HG03457 (cell line): Measurements from ENCODE around the gene SCN4B.

Experiments used
- ATAC-seq: cut with Tn5 transposase; IDR thresholded peaks from one replicate; pipeline ENCODE4 v1.9.1; 2021; ENCODE audit warnings: moderate number of reproducible peaks; ENCODE audit not compliant: unreplicated experiment

Gene SCN4B

GRCh38 chr11:118175031-118175992, 22.7 kb upstream of the SCN4B start:
- ATAC-seq: no peak

DNA sequence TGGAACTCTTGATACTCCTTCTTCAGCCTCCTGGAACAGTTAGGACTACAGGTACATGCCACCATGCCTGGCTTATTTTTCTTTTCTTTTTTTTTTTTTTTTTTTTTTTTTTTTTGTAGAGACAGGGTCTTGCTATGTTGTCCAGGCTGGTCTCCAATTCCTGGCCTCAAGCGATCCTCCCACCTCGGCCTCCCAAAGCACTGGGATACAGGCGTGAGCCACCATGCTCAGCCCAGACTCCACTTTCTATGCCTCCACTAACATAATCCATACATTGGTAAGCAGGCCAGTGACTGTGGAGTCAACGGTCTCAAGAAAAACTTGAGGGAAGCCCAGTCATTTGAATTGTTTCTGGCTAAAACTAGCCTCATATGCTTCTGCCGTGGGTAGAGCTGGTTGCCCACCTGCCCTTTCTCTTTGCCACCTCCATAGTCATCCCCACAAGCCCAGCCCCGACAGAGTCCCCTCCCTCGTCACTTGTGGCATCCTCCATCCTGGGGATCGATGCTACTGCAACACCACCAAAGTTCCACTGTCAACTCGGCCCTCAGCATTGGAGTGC, 21.5 kb upstream of the SCN4B start:
- ATAC-seq: no peak

- no peak for ATAC-seq
These were observed 19.7 kb upstream of the SCN4B start for GRCh38 chr11:118172356-118172755.

DNA sequence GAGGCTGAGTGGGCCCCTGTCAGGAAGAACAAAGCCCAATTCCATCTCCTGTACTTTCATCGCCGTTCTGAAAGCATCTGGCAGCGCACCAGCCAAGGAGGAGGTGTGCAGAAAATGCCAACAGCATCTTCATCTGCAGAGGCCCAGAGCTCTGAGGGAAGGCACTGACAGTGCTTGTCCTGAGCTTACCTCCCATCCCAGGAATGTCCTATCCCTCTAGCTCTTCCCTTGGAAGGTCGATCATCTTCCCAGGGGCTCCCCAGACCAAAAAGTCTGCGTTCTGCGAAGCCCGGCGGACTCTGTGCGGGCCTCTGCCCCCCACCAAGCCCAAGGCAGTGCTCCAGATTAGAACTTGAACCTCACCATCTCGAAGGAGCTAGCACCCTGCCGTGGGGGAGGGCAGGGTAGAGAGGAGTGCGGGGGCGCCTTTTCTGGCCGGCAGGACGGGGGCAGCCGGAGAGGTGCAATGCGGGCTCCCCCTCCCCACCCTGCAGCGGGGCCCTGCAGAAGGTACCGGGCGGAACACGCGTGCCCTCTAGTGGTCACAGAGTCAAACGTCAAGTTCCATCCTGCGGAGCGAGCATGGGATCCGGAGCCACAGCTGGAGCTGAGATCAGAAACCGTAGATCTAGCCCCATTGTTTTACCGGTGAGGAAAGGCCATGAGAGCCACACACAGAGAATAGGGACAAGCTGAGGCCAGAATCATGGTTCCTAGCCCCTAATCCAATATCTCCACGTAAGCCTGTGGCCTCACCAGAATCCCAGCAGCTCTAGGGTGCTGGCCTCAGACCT, 18.8 kb upstream of the SCN4B start:
- no peak for ATAC-seq

DNA sequence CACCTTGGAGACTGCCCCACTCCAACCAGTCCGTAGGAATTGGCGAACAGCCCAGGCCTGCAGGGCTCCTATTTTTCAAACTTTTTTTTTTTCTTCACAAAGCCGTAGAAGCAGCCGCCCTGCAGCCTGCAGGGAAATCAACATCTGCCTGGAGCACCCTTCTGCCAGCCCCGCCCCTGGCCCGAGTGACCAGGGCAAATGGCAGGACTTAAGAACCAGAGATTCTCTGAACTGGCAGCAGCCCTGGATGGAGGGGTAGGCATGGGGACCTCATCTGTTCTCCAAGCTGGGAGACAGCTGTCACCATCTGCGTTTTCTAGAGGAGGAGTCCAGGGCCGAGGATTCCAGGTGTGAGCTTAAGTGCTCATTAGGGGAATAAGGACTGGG, 18.3 kb upstream of the SCN4B start:
- ATAC-seq: no peak

GRCh38 chr11:118170231-118170630, 17.6 kb upstream of the SCN4B start:
- no peak for ATAC-seq

GRCh38 chr11:118169300-118170140, 16.9 kb upstream of the SCN4B start:
- no peak for ATAC-seq

DNA sequence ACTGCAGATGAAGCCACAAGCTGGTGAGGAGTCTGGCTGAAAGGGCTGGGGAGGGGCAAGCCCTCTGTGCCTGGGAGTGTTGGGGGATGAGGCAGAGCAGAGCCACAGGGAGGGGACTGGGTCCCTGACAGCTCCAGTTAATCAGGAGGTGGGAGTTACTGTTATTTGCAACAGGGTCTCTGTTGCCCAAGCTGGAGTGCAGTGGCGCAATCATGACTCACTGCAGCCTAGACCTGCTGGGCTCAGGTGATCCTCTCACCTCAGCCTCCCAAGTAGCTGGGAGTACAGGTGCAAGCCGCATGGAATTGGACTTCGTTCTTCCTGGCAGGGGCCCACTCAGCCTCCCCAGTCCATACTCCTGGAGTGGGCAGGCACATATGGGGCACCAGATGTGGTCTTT, 16.1 kb upstream of the SCN4B start:
- no peak for ATAC-seq

DNA sequence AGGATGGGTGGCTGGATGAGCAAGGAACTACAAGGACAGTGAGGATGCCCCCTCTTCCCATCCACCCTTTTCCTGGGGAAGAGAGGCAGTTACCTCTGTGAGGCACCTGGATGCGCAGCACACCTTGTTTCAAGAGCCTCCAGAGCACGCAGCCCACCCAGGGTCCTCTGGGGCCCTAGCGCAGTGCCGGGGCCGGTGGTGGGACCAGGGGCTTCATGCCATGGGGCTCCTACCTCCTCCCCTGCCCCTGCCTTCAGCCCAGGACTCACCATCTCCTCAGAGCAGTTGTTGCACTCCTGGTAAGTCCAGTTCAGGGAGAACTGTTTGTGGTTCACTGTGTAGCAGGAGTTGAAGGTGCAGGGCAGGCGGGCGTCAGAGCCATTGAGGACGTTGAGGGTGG, 15.7 kb upstream of the SCN4B start:
- no peak for ATAC-seq

DNA sequence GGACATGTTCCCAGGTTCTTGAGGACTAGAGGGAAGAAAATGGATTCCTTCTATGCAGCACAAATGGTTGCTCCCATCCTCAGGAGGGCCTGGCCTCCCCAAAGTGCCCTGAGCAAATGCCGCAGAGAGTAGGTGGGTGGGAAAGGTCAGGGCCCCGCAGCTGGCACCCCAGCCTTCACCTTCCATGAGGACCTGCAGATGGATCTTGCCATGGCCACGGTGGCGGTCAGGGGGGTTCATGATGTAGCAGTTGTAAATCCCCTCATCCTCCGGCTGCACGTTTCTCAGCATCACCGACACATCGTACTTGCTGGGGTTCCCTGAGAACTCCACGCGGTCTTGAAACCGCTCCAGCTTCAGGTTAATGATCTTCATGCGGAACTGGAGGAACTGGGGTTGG, 15.3 kb upstream of the SCN4B start:
- no peak for ATAC-seq

DNA sequence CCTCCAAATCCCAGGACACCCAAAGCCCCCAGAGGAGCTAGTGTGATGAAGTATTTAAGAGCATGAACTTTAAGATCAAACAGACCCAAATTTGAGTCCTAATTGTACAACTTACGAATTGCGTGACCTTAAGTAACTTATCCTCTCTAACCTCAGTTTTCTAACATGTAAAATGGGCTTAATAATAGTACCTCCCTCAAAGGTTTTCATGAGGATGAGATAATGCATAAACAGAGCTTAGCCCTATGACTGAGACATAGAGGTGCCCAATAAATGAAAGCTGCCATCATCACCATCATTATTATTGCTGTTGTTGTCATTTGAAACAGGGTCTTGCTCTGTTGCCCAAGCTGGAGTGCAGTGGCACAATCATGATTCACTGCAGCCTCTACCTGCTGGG, 14.6 kb upstream of the SCN4B start:
- ATAC-seq: no peak

- no peak for ATAC-seq
These were observed 14.0 kb upstream of the SCN4B start for GRCh38 chr11:118166641-118167040.

- ATAC-seq: no peak
These were observed 12.3 kb upstream of the SCN4B start for GRCh38 chr11:118164885-118165284.

DNA sequence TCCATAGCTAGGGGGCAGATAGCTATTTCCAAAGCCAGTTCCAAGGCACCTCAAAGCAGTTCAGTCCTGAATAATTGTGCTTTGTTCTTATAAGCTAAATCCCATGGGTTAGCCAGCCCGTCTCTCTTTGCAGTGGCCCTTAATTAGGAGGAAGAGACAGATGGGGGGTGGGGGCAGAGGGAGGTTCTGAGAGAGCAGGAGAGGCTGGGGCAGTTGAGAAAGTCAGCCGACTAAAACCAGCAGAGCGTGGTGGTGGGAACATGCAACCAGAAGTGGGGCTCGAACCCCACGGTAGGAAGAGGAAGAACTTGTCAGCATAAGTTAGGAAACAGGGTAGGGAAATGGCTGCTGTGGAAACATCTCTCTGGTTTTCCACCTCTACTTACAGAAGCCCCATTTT, 10.9 kb upstream of the SCN4B start:
- no peak for ATAC-seq

DNA sequence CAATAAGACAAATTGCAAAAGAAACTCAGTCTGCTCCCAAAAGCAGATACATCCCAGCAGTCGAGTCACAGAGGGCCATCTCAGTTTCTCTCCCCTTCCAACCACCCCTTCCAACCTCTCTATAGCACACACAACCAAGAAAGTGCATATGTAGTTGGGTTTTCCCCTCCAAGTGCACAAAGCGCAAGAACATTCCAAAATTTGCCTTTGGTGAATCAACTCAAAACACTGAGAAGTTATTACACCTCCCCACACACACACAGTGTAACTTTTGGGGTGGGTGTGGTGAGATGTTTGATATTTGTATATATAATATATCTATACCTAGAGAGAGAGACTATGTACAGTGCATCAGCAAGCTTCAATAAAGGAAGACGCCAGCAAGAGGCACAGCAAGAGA, 10.2 kb upstream of the SCN4B start:
- no peak for ATAC-seq

GRCh38 chr11:118161786-118162185, 9.2 kb upstream of the SCN4B start:
- ATAC-seq: no peak

DNA sequence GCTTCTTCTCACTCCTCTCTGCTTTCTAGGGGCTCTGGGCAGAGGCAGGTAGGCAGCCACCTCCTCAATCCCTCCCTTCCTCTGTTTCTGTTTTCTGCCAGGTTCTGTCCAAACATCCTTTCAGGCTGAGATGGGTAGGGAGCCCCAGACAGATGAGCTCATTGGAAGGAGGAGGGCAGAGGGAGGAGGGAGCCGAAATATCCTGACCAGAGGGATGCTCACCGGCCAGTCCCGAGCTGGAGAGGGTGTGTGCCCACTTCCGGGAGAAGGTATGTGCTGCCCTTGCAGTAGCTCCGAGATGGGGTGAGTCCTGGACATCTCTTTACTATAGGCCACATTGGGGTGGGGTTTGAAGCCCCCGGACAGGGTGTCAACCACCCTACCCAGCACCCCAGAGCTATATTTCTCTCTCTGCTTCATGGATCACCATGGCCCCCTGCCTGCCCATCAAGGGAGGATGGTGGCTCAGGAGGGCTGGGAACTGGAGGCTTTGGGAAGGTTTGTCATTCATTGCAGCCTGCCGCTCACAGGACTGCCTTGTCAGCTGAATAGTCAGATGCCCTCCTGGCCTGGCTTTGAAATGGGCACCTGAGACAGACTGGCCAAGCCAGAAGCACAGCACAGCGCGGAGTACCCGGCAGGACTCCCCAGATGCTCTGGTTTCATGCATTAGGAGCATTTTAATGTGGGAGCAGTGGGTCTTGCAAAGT, 4.7 kb upstream of the SCN4B start:
- no peak for ATAC-seq

GRCh38 chr11:118156531-118157185, 4.0 kb upstream of the SCN4B start:
- ATAC-seq: no peak

- ATAC-seq: no peak
These were observed 3.3 kb upstream of the SCN4B start for GRCh38 chr11:118155776-118156530.
